HG02623 (cell line): ENCODE measurements around the gene NID2.
A peak's percentile ranks its signal among the peaks of the same experiment; 100 is the strongest.

Source experiments
- ATAC-seq: cut with Tn5 transposase; IDR thresholded peaks from one replicate; pipeline ENCODE4 v1.9.1; 2021; ENCODE audit warnings: moderate library complexity; ENCODE audit not compliant: unreplicated experiment

NID2 gene

DNA sequence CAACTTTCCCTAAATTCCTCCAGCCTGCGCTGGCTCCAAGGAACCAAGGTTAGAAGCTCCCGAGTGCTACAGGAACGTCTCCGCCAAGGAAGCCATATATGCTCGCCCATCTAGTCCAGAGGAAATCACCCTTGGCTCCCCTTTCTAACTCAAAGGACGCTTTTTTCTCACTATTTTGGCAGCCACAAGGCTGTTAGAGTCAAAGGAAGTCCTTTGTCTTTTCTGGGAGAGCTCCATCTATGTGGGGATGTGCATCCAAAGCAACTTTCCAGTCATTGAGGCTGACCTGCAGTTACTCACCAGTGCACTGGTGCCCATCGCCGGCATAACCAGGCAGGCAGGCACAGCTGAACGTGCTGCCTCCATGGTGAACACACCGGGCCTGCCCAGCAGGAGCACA, 42.0 kb downstream of the NID2 start:
- ATAC-seq, result no peak

DNA sequence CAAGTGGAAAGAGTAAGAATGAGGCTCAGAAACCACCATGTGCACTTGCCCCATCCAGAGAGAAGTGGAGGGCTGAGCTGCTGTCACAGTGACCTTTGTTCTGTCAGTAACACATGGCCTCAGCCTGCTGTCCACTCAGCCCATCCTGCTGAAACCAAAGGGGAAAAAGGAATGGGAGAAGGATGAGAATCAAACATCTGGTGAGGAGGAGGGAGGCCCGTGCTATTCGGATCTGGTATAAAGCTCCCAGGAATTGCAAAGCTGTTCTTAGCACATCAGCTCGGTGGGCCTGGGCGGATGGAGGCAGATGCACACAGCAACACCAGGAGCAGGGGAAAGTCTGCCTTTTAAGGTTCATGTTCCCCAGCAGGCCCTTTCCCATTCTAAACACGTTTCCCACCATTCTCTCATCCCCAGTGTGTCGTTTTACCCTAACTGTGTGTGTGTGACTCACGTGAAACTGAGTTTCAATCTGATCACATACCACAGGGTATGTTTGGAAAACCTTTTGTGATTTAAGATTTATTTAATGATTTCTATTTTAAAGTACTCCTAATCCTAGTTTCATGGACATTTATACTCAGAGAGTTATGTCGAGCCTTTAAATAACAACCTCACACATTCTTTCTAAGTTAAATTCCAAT, 42.7 kb downstream of the NID2 start:
- ATAC-seq, result no peak

DNA sequence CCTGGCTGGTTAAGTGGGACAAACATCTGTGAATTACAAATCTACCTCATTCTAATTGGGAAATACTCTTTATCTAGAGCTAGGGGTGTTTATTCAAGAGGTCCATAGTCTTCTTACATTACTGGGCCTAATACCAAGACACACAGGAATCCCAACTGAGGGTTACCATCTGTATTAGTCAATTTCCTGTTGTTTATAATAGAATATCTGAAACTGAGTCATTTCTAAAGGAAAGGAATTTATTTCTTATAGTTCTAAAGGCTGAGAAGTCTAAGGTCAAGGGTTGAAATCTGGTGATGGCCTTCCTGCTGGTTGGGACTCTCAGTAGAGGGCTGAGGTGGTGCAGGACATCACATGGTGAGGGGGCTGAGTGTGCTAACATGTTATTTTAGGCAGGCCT, 43.5 kb downstream of the NID2 start:
- no peak for ATAC-seq

DNA sequence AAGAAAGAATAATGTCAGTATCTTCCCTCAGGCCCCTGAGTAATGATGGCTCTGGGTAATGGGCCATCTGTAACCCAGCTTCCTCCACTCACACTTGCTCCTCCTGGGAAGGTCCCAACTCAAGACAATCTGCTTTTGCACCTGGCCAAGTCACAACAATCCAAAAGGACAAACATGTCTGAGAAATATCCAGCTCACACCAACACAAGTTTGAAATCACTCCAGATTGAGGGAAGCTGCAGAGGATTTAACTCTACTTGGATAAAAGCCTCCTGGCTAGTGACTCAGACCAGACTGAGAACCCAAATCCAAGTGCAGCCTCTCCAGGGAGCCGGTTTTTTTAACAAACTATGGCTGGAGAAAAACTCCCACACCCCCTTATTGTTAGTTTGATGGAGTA, 45.3 kb downstream of the NID2 start:
- no peak for ATAC-seq

GRCh38 chr14:52021957-52022600, 46.8 kb downstream of the NID2 start:
- peak; percentile 56 for ATAC-seq

DNA sequence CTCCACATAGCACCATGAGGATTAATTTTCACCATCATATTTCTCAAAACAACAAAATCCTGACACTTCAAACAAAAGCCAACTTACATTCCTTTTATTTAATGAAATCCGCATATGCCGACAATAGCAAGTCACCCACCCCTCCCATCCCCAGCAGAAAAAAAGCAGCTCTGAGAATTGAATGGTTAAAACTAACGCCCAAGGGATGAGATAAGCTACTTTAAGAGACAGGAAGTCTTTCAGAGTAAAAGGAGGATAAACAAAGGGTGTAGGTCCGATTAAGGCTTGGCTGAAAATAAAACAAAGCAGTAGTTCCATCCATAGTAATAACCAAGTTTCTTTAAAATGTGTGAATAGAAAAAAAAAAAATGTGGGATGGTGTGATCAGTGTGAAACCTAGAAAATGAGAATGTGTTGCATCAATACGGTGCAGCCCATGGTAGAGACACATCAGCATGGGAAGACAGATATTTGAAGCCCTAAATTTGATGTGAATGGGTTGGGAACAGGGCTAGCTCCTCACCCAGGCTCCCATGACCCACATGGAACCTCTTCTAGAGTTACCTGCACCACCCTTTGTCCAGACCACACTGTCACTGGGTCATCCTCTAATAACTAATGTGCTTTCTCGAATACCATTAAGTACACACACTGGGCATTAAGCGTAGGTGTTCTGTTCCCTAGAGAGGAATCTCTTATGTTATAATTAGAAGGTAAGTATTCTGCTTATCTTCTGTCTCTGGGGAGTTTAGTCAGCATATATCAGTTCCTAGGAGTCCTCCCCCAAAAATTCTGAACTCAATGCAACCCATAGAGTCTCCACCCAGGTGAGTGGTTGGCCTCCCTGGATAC, 47.8 kb downstream of the NID2 start:
- no peak for ATAC-seq

DNA sequence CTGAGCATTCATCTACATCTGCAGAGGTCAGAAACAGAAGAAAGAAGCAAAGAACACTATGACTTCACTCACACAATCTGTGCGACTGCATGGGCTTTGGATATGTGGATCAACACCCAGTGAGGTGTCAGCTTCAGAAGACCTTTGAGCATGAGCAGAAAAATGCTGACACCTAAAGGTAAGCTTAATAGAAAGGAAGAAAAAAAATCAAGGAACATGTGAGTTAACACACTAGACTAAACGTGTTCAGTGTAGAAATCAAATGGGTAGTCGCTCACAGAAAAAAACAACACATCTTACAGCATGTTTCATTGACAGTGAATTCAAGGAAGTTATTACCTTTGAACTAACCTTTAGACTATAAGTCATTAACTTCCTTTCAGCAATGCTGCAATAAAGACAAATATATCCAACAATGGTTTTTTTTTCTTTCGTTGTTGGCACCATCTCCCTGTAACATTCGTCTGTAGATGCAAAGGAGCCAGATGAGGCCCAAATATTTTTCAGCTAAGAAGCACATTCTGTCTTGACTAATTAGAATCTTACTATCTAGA, 48.6 kb downstream of the NID2 start:
- ATAC-seq, result no peak

- no peak for ATAC-seq
Observed at GRCh38 chr14:52018970-52019369, 49.9 kb downstream of the NID2 start.

DNA sequence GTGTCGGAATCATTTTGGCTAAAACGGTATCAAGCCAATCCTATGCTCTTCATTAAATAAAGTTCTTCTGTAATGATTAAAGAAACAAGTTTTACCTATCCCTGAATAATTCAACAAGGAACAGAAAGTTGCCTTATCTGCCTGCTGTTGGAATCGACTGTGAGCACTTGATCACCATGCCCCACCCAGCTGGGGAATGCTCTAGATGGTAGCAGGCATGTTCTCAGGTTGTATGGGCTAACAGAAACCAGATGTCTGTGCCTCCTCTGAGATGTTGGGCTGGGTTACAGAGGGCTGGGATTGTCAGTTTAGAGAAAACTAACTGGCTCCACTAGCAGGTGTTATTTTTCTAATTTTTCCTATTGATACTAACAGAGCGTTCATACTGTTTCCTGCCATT, 50.6 kb downstream of the NID2 start:
- no peak for ATAC-seq

- no peak for ATAC-seq
Observed at GRCh38 chr14:52015411-52016030, 53.3 kb downstream of the NID2 start.

- ATAC-seq, result no peak
Observed at GRCh38 chr14:52014601-52015267, 54.1 kb downstream of the NID2 start.

DNA sequence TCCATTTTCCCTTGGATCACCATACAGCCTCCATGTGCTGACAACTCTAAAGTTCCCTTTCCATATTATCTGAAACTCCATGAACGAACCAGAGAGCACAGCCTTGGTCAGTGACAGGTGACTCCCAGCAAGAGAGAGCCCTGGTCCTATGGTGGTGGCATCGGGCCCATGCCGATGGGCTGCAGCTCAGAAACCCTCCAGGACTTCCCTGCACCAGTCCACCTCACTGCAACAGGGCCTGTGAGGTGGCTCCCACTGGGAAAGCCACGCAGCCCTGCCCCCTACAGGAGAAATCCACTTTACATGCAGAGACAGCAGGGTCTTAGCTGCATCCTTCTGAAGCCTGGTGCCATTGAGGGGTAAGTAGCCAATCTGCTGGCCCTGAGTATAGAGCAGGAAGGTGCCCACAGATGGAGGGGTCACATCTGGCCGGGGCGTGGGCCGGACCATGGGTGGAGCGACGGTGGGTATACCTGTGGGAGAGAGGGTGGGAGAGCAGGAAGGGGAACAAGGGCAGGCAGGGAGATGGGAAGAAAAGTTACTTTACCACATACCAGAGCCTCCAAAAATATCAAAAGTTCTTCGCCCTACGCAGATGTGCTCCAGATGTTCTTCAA, 54.8 kb downstream of the NID2 start:
- no peak for ATAC-seq

DNA sequence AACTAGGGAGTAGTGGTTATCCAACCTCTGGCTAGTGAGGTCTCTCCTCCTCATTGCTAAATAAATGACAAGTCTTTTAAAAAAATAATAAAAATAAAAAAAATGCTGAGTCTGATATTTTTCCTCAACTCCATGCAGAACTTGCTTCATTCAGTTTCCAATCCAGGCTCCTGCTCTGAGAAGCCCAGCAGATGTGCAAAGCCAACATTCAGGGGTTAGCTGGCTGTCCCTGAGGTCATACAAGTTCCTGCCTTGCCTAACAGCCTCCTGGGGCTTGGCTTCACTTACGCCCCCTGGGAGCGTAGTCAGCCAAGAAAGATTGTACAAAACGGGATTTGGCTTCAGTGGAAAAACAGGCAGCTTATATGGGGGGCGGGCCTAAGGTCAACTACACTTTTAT, 56.2 kb downstream of the NID2 start:
- ATAC-seq, result no peak

GRCh38 chr14:52011523-52011922, 57.3 kb downstream of the NID2 start:
- ATAC-seq, result no peak

DNA sequence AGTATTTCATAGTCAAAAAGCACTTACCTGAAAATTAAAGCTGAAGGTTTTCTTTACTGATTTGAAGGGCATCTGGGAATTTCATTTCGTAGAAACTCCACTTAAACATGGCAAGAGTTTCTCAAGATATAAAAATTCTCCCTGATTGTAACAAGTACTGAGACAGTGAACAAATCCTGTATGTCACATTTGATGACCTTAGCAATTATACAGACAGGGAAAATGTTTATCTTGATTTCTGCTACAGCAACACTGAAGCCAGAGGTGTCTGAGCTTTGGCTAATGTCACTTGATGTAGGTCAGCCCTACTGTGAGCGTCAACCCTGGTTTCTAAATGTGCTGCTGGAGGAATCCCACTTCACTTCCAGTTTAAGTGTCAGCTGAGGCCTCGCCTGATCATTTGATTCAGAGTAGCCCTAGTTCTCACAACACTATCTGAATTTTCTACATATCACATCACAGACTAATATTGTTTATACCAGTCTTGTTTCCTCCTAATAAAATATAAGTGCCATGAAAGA, 58.6 kb downstream of the NID2 start:
- no peak for ATAC-seq

DNA sequence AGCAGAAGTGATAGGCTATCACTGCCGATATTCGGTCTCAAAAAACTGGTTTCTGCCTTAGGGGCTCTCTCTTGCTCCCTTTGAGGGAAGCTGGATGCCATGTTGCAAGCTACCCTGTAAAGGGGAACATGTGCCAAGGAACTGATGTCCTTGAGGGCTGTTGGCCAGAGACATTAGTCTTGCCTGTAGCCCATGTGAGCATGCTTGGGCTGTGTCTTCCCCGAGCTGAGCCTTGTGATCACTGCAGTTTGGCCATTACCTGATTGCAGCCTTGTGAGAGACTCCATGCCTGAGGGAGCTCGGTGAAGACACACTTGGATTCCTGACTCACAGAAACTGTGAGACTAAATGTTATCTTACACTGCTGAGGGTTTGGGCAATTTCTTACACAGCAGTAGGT, 60.7 kb downstream of the NID2 start:
- no peak for ATAC-seq

GRCh38 chr14:52007637-52008036, 61.2 kb downstream of the NID2 start:
- no peak for ATAC-seq

- no peak for ATAC-seq
Observed at GRCh38 chr14:52007211-52007610, 61.6 kb downstream of the NID2 start.

DNA sequence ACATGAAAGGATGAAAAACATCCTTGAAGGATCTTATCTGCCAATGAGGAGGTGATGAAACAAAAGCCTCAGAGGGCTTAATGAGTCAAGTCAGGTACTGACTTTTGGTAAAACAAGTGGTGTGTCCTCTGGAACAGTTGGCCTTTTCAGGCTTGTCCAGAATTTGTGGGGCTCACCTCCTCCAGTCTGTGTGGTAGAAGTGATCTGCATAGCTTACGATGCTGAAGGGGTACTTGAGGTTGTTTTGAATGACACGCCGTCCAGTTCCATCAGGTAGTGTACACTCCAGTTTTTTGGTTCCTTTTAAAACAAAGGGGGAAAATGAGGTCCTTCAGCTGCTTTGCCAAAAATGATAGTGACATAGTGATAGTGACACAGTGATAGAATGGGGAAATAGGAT, 62.5 kb downstream of the NID2 start:
- no peak for ATAC-seq

DNA sequence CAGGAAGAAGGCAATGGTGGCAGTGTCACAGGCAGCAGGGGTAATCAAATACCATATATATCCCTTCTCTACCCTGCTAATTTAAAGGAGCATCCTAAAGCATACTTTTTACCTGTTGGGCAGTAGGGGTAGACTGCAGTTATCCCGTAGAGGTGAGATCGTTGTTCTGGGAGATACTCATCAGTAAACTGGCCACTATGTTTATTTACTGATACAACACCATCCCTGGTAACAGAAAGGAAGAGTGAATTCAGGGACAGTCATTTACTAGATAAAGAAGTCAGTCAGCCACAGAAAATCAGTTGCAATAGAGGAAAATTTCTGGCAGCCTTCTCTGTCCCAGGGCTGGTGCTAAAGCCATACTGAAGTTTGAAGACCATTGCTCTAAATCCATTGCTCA, 63.2 kb downstream of the NID2 start:
- ATAC-seq, result no peak
